Measurements from ENCODE around the gene FBN3.

- TF ChIP-seq CTCF (IDR thresholded peaks at IDR 0.05 in 4 of 5, conservative IDR thresholded peaks at IDR 0.05 in 1 of 5): no peak
- TF ChIP-seq POLR2A (IDR thresholded peaks at IDR 0.05): no peak
These were observed 74.9 kb downstream of the FBN3 start for GRCh38 chr19:8074501-8074900.

All from gastrocnemius medialis (tissue), 4 donors.